ENCODE data around the gene ACAD9.
"Not testable (repeated sequence)": the region's sequence is repeated elsewhere in the genome, so short reads cannot be mapped to it uniquely, and the experiment has no call there.

ACAD9 gene

DNA sequence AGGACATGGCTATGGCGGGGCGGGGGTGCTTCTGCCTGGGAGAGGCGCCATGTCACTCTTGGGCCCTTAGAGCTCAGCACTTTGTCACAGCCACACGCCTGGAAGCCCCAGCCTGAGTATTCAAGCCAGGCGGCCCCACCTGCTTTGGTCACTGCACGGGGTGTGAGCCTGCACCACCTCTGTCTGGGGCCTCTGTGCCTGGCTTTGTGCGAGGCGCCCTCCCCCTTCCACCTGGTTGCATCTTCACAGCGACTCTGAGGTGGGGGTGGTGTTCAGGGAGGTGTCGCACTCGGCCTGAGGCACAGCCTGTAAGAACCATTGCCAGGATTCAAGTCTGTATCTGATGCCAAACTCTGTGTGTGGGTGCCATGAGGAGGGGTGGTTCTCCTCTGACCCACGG lies 24.1 kb downstream of the ACAD9 start:
- no peak for DNase-seq

DNA sequence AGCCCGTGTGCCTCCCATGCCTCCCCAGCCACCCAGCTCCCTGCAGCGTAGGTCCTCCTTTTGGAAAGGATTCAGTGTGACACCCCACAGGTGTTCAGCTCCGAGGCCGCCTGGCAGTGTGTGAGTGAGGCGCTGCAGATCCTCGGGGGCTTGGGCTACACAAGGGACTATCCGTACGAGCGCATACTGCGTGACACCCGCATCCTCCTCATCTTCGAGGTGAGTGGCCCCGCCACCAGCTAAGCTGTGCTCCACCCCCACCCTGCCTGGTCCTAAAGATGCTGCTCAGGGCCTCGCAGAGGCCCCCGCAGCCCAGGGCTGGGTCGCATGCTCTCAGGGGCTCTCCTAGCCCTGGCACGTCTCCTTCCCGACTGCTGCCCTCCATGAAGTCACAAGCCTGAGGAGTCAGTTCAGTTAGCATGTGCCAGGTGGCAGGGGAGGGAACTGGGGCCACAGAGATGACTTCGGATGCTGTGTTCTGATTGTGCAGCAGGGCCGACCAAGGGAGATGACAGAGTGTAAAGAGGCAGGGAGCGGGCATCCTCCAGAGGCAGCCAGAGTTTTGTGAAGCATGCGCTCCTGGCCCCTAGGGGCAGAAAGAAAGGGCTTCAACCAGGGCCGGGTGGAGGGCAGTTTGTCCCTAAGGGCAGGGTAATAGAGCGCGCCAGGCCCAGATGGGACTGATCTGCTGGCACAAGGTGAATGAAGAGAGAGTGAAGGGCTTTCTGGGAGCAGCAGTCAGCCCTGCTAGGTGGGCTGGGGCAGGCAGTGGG lies 26.8 kb downstream of the ACAD9 start:
- DNase-seq = no peak

DNA sequence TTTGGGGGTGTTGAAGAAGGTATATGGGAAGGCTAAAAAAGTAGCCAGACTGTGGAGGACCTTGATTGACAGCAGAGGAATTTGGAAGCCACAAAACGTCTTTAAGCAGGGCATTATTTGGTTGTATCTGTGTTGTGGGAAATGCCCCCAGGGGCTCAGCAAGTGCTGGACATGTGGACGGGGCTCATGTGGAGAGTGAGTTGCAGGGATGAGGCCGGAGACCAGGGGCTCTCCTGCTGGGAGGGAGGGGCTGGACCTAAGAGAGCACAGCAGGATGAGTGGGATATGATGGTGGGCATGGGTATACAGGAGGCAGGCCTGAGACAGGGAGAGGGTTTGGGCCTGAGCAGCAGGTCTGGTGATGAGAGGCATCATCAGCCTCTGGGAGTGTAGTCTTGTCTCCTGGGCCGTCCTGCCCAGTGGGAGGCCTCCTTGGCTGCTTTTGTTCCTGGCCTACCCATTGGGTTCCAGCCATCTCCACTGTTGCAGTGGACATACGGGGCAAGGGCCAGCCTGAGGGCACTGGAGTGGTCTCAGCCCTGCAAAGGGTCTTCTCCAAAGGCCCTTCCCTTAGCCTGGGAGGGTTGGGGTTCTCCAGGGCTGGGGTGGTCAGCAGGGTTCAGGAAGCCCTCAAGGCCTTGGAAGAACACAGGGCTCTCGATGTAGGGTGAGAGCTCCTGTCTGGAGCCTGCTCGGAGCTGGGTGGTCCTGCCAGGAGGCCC lies 27.5 kb downstream of the ACAD9 start:
- no peak for DNase-seq

DNA sequence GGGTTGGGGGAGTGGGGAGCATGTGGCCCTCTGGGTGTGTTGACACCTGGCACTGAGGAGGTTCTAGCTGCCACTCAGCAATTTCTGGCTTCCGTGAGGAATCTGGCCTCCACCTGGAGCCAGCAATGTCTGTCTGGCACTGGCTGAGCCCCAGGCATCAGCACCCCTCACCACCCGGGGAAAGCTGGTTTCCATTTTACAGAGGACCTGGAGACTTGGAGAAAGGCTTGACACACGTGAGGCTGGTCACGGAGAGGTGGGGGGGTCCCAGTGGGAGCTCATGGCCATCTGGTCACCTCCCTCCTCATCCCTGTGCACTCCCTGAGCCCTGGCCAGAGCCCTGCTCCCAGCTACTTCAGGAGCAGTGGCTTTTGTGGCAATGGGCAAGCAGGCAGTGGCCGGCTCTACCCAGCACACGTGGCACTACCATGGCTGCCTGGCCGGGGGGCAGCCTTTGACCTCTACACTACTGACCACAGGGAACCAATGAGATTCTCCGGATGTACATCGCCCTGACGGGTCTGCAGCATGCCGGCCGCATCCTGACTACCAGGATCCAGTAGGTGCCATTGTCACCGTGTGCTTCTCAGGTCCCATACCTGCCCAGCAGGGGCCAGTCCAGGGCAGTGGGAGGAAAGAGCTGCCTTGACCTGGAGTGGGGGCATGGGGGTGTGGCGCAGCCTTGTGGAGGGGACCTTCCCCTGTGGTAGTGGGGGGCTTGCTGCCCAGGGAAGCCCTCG lies 28.5 kb downstream of the ACAD9 start:
- DNase-seq = no peak

DNA sequence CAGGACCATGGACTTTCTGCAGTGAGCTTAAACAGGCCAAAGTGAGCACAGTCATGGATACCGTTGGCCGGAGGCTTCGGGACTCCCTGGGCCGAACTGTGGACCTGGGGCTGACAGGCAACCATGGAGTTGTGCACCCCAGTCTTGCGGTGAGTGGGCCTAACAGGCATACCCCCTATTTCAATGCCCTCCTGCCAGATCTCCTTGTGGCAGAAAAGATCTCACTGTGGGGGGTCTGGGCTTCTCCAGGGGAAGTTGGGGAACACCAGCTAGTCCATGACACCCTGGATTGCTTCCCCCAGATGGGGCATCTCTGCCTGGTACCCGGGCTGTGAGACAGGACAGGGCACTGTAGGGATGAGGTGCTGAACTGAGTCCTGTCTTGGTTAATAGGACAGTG lies 29.5 kb downstream of the ACAD9 start:
- DNase-seq = no peak

DNA sequence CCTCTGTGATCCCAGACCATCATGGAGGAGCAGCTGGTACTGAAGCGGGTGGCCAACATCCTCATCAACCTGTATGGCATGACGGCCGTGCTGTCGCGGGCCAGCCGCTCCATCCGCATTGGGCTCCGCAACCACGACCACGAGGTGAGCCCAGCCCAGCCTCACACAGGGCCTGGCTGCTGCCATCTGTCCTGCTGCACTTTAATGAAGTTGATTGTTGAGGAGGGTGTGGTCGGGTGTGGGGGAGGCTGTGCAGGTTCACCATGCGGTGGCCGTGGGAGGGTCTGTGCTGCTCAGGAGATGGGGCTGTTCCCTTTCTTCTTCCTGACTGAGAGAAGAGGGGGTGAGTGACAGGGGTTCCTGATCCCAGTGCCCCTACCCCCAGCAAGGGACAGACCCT lies 30.6 kb downstream of the ACAD9 start:
- no peak for DNase-seq

DNA sequence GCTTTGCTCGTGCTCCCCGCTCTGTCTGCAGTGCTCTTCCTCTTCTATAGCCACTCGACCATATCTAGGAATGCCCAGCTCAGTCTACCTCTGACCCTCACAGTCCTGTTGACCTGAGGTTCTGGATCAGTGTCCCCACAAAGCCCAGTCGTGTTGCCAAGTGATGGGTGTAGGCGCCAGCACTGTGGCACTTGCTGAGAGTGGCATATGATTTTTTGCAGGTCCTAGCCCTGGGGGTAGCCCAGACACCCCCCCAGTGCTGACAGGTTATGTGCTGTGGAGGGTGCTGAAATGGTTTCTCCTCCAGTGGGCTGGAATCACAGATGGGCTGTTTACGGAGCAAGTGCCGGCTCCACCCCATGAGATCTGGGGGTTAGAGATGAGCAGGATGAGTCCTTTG lies 32.5 kb downstream of the ACAD9 start:
- no peak for DNase-seq

DNA sequence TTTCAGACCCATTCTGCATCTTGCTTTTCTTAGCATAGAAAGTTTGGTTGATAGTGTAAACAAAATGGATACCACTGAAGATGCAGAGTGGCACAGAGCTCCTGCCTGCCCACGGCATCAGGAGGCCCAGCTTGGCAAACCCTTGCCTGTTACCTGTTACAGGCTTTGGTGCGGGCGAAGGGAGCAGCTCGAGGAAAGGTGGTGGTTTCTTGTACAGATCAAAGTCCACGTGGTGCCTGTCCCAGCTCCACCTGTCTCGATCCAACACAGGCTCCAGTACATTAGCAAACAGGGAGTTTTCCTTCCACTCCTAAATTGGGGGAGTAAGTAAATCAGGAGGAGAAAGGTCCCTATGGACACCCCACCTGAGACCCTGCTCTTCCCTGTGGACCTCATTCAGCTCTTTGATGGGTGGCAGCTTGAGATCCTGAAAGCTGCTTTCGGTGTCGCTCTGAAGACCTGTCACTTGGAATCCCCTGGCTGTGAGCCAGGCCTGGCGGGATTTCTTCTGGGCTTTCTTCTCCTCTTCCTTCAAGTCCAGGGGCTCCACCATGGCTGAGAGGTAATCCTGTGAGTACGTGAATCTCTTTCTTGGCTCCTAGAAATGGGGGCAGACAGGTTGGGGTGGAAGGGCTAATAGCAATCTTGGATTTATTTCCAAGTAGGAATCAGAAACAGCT lies 35.7 kb downstream of the ACAD9 start:
- no peak for DNase-seq

DNA sequence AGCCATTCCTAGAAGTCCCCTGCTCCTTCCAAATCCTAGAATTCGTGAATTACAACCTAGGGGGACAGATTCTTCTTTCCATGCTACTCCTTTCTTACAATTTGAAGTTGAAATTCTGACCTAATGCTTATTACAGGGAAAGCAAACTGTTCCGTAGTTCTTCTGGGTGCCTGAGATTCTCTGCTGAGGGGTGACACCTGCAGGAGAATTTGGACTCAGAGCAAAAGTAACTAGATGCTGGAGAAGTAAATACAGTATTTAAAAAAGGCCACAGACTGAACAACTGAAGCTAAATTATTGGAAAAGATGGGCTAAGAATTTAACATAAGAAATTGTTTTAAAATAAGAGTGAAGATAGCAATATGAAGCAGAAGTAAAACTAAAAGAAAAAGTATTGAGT lies 37.9 kb downstream of the ACAD9 start:
- no peak for DNase-seq

DNA sequence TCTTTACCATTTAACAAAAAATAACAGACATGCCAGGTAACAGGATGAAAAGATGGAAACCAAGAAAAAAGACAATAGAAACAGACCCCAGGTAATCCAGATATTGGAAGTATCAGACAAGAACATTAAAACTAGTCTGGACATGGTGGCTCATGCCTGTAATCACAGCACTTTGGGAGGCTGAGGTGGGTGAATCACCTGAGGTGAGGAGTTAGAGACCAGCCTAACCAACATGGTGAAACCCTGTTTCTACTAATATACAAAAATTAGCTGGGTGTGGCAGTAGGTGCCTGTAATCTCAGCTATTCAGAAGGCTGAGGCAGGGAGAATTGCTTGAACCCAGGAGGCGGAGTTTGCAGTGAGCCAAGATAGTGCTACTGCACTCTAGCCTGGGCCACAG lies 40.6 kb downstream of the ACAD9 start:
- DNase-seq = no peak

DNA sequence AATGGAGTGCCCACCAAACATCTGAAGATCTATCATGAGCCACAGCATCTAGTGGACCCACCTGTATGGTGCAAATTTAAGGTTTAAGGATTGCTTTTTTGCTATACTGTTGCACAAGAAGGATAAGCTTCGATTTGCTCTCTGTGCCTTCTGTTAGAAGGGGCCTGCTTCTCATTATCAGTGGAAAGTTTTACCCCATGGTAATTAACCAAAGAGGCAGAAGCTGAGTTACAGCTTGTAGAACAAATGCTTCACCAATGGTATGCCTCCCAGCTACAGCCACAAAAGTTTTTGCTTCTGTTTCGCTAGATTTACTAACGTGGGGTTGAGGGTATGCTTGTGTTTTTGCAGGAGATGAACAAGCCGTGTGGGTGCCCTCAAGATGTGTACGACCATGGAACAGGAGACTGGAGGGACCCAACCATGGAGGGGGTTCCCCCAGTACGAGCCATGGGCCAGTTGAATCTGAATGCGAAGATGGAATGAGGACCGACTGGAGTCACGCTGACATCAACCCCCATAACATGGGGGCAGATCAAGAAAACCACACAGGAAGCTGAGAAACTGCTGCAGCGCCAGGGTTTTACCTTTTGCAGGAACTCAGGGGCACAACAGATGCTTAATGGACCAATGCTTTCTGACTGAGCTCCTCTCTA lies 43.5 kb downstream of the ACAD9 start:
- DNase-seq = no peak

DNA sequence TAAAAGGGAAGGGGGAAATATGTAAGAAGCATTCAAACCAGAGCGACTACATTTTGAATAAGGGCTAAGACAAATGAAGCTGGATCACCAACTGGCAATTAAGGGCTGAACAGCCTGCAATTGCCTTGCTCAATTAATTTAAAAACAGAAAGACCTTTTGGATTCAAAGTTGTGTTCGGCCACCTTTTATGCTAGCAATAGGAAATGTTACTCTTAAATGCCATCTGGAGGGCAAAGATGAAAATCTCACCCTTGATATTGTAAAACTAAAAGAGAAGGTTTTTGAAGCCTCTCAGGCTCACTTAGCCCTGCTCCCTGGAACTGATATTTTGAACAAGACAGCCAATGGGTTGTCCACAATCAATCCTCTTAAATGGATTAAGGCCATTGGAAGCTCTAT lies 44.2 kb downstream of the ACAD9 start:
- no peak for DNase-seq

DNA sequence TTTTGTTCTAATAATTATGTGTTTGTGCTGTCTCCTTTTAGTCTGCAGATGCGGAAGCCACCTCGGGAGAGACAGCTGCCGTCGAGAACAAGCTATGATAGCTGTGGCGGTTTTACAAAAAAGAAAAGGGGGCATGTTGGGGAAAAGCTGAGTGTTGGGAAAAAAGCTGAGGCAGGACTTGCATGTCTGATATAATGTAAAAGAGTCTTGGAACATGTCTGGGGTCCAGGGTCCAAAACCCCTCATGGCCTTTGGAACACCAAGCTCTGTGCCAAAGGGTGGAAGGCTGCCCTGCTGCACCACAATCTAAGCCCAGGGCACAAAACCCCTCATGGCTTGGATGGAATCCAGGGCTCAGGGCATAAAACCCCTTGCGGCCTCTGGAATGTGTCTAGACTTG lies 44.6 kb downstream of the ACAD9 start:
- DNase-seq = not testable (repeated sequence)

DNA sequence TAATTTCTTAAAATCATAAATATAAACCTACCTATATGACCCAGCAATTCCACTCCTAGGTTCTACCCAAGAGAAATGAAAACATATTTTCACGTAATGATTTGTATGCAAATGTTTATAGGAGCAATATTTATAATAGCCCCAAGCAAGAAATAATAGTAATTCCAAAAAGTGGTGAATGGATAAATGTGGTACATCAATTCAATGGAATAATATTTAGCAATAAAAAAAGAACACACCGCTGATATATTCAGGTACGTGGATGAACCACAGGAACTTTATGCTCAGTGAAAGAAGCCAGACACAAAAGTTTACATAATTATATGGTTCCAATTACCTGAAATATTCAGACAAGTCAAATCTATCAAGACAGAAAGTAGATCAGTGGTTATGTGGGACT lies 49.9 kb downstream of the ACAD9 start:
- DNase-seq = no peak

DNA sequence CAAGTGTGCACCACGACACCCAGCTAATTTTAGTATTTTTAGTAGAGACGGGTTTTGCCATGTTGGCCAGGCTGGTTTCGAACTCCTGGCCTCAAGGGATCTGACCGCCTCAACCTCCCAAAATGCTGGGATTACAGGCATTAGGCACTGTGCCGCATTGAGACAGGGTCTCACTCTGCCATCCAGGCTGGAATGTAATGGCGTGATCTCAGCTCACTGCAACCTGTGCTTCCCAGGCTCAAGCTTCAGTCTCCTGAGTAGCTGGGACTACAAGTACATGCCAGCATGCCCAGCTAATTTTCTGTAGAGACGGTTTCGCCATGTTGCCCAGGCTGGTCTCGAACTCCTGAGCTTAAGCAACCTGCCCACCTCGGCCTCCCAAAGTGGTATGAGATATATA lies 51.6 kb downstream of the ACAD9 start:
- DNase-seq = no peak

DNA sequence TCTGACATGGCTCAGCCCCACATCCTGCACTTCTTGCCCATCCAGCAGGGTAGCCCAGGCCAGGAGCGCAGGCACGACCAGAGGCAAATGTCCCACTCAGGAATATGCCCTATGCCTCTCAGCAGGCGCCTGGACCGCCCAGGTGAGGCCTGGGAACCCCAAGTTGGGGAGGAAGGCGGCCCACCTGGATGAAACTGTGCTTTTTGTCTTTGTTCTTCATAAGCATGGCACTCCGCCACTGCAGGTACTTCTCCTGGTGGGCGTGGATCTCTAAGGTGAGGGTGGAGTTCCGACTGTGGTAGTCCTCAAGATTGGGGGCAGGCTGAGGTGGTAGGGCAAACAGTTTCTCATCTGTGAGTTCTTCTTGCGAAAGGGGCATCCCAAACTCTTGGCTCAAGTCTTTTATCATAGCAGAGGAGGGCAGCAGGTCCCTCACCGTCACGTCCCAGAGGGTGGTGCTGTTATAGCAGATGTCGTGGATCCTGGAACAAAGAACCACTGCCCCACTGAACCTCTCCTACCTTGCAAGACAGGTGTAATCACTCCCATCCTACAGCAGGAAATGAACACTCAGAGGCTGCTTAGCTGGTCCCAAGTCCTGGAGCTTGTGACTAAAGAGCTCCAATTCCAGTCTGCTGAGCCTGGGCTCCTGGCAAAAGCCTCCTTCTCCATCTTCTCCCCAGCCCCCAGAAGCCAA lies 53.2 kb downstream of the ACAD9 start:
- no peak for DNase-seq

DNA sequence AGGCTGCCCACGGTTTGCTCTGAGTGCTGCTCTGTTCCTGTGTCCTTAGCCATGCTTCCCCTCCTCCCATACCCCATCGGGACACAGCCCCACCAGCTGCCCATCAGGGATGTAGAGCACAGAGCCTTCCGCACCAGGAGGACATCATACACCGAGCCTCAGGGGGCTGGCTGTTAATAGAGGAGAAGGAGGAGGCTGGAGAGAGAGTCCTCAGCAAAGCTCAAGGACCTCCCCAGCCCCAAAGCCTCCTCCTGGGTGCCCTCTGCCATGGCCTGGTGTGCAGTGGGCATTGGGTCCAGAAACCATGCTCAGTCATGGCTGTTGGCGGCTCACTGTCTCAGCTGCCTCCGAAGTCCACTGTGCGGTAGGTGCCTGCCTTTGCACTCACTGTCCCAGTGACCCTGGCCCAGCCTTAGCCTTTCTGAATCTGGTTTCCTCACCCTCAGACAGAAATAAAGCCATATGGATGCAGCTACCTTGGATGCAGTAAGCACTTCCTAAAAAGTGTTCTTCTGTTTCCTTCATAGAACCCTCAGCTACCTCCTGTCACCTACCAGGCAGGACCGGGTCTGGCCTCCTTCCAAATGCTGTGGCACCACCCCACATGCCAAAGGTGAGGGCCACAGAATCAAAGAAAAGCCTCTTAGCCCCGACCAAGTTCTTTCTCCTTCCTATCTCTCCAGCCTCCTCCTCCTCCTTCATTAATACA lies 53.9 kb downstream of the ACAD9 start:
- no peak for DNase-seq

DNA sequence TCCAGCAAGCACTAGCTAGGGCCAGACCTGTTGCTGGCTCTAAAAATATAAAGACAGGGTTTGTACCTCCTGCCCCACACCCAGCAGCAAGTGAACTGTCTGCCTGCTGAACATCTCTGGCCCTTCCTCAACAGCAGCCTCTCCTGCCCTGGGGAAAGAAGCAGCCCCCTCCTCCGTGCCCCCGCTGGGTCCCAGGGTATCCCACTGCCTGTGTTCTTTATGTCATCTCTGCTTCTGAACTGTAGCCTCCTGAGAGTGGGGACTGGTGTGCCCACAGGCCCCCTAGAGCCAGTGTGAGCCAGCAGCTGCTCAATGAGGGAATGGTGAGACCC lies 54.5 kb downstream of the ACAD9 start:
- no peak for DNase-seq

DNA sequence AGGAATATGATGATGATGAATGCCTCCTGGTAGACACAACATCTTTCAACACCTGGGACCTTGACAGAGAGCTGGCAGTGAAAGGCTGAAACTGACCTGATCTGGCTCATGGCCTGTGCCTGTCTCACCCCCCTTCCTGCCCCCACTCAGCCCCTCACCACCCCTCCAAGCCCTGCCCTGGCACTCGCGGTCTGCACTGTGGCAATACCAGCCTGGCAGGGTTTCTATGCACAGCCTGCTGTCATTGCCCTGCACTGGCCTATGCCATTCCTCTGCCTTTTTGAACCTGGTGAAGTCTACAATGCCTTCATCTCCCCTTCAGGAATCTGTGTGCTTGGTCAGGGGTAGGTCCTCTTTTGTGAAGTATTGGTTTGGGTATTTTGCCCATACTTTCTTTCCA lies 56.5 kb downstream of the ACAD9 start:
- DNase-seq = no peak

DNA sequence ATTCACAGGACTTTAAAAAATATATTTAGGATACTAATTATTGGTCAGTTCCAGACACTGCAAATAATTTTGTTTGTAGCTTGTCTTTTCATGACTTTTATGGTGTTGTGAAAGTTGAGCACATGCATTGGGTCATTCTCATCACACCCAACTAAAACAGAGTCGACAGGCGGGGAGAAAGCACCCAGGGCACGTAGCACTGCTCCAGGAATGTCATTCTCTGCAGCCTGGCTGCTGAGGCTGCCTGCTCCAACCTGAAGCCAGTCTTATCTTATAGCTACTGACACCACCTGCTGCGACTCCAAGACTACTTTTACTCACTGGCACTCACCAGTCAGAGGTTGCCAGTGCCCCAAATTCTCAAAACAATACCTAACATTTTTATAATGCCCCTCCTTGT lies 56.9 kb downstream of the ACAD9 start:
- no peak for DNase-seq

DNA sequence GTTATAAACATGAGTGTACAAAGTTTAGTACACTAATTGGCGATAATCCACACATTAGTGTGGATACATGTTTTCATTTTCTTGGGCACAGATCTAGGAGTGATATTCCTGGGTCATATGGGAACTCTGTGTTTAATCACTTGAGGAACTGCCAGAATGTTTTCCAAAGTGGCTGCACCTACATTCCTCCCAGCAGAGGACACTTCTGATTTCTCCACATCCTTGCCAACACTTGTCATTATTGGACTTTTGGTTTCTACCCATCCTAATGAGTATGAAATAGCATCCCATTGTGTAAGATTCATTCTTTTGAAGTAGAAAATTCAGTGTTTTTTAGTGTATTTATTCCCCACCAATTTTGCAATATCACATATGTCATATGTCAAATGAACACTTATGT lies 60.8 kb downstream of the ACAD9 start:
- no peak for DNase-seq
